Gastroesophageal sphincter (tissue), 3 donors: Measurements from ENCODE around the gene CCL13.

ENCODE experiments used
- CTCF ChIP-seq, 4 experiments: fragments of 200-600 bp in 2 of 4; fragments of 450-650 bp in 2 of 4; sonication (generic) in 1 of 4; IDR thresholded peaks; one replicate each; pipeline ENCODE4 v1.5.1; 2017 to 2019; ENCODE audit warnings: antibody characterized with exemption in 4 of 4, mild to moderate bottlenecking in 2 of 4, moderate library complexity in 2 of 4
- EP300 ChIP-seq: sonication (generic); formaldehyde crosslinking; IDR thresholded peaks from one replicate; pipeline ENCODE4 v1.6.1; 2017; ENCODE audit warnings: antibody characterized with exemption, mild to moderate bottlenecking
- POLR2A ChIP-seq, 2 donors: fragments of 450-650 bp; IDR thresholded peaks; one replicate each; pipeline ENCODE4 v1.6.1; 2017; ENCODE audit warnings: antibody characterized with exemption in 2 of 2, mild to moderate bottlenecking in 2 of 2, moderate library complexity in 1 of 2
- POLR2AphosphoS5 ChIP-seq: sonication (generic); formaldehyde crosslinking; IDR thresholded peaks from one replicate; pipeline ENCODE4 v1.6.1; 2017; ENCODE audit warnings: antibody characterized with exemption

- no peak for TF ChIP-seq CTCF (IDR thresholded peaks at IDR 0.05)
- no peak for TF ChIP-seq POLR2A (IDR thresholded peaks at IDR 0.05)
- TF ChIP-seq EP300: no peak
- TF ChIP-seq POLR2AphosphoS5: no peak
Observed at GRCh38 chr17:34364751-34365150, 8.5 kb downstream of the CCL13 start.
